ENCODE data around the gene KRTAP20-4. TPM values are rescaled to one million over a fixed set of nuclear protein-coding genes. Genes with fewer than 3 reads are reported as not detected.

Gene KRTAP20-4
- total and polyA plus RNA-seq, 10 of the 15 experiments (the other 5 are each of a cell fraction or from before 2014, with no cell fraction given): not detected

GRCh38 chr21:30642564-30642963 is 22.1 kb downstream of the KRTAP20-4 start, which contains the start of gene KRTAP20-3:
TSS of gene KRTAP20-3 (plus strand) at chr21:30642864.
- no peak for FAIRE-seq
- ATAC-seq: no peak
- WGBS (ENCODE audit: insufficient coverage, insufficient replicate concordance, low lambda C conversion rate, missing lambda C conversion rate): 10% methylated on average over 2 of the region's 2 CpGs
- no peak for DNase-seq (ENCODE audit: low read depth, low spot score)
- intact Hi-C loops (cut with micrococcal nuclease; ENCODE audit: unreplicated experiment): no loop called here
- H4K20me1 ChIP-seq (ENCODE audit: control insufficient read depth, insufficient read depth): no peaks in the 10 kb centered on the region
- BruUV-seq (replicated peaks): no TSS peak
- no peak within 1 kb of the TSS for H3K4me3 ChIP-seq
- ChIA-PET RAD21 (ENCODE audit: unreplicated experiment) (no interaction called here), SMC1A (ENCODE audit: uncharacterized antibody, unreplicated experiment) (no interaction called here), POLR2A (no interaction called here), CTCF (no interaction called here)
- H3K27ac ChIP-seq (ENCODE audit: control insufficient read depth, insufficient read depth): no peak within 1 kb of the TSS
- H3K9me3 ChIP-seq (replicated peaks; ENCODE audit: control insufficient read depth, insufficient read depth, low read length): no peaks in the 10 kb centered on the region; the same call in 2 of the 3 replicates
- no peak within 1 kb of the TSS for H2AFZ ChIP-seq (ENCODE audit: control insufficient read depth, low read depth, low read length)
- H3K4me2 ChIP-seq (ENCODE audit: control insufficient read depth, insufficient read depth): no peak within 1 kb of the TSS
- no peaks in the 10 kb centered on the region for H3K79me2 ChIP-seq (ENCODE audit: control insufficient read depth, insufficient read depth, low read length)
- no peaks in the 10 kb centered on the region for H3K27me3 ChIP-seq (replicated peaks in 1 of 2; ENCODE audit: control insufficient read depth in 2 of 2, insufficient read depth in 2 of 2, low read length in 1 of 2)
- TF ChIP-seq ZNF24 (IDR thresholded peaks at IDR 0.05): no peak
- no peak for TF ChIP-seq ZNF217 (IDR thresholded peaks at IDR 0.05)
- TF ChIP-seq ELK1 (IDR thresholded peaks at IDR 0.05; ENCODE audit: low read depth, low read length): no peak
- no peak for TF ChIP-seq GABPA (IDR thresholded peaks at IDR 0.05; ENCODE audit: low read depth)
- TF ChIP-seq E2F8 (IDR thresholded peaks at IDR 0.05; ENCODE audit: low read depth, partially characterized antibody): no peak
- TF ChIP-seq TCF7 (IDR thresholded peaks at IDR 0.05; ENCODE audit: borderline replicate concordance): no peak
- no peak for TF ChIP-seq BHLHE40 (IDR thresholded peaks at IDR 0.05; ENCODE audit: borderline replicate concordance in 1 of 2, low read depth in 2 of 2, low read length in 1 of 2)
- TF ChIP-seq SUPT20H (IDR thresholded peaks at IDR 0.05; ENCODE audit: borderline replicate concordance, control insufficient read depth, low read depth, low read length): no peak
- no peak for TF ChIP-seq PRDM15 (CRISPR knock-in tag; IDR thresholded peaks at IDR 0.05)
- TF ChIP-seq CREB1 (IDR thresholded peaks at IDR 0.05; ENCODE audit: low read depth): no peak
- no peak for TF ChIP-seq TARDBP (IDR thresholded peaks at IDR 0.05; ENCODE audit: borderline replicate concordance)
- no peak for TF ChIP-seq CTCF (IDR thresholded peaks at IDR 0.05 in 2 of 3, conservative IDR thresholded peaks at IDR 0.05 in 1 of 3; ENCODE audit: control insufficient read depth in 2 of 3, extremely low read depth in 1 of 3, insufficient read depth in 1 of 3, low read depth in 3 of 3, low read length in 3 of 3)
- TF ChIP-seq FOXK2 (IDR thresholded peaks at IDR 0.05): no peak
- TF ChIP-seq CBX5 (IDR thresholded peaks at IDR 0.05; ENCODE audit: low read depth): no peak
- no peak within 1 kb of the TSS for H3K9ac ChIP-seq (ENCODE audit: control insufficient read depth, insufficient read depth, low read length)
- H3K36me3 ChIP-seq (ENCODE audit: control insufficient read depth in 2 of 2, insufficient read depth in 2 of 2, low read length in 1 of 2): no peaks in the 10 kb centered on the region
- in situ Hi-C loops (cut with MboI): no loop called here
- H3K4me1 ChIP-seq (ENCODE audit: control insufficient read depth, insufficient read depth, low read length): no peaks in the 10 kb centered on the region
